GM06990 (cell line): Measurements from ENCODE around the gene HCN1.

ENCODE experiments used
- DNase-seq: peaks from one replicate; pipeline ENCODE4 v3.0.0-alpha.2; 2011; ENCODE audit not compliant: insufficient read length; ENCODE audit errors: extremely low read depth
- H3K27me3 ChIP-seq: replicated peaks from 2 replicates; pipeline ENCODE4 v1.6.0; 2011; ENCODE audit warnings: low read length; ENCODE audit not compliant: control insufficient read depth, insufficient read depth
- H3K36me3 ChIP-seq: 2 replicates; pipeline ENCODE4 v1.5.1; 2011; ENCODE audit warnings: low read length; ENCODE audit not compliant: control insufficient read depth, insufficient read depth
- H3K4me3 ChIP-seq: replicated peaks from 2 replicates; pipeline ENCODE4 v1.5.1; 2011; ENCODE audit warnings: low read depth, mild to moderate bottlenecking, control low read depth, low read length
- CTCF ChIP-seq: IDR thresholded peaks from 2 replicates; pipeline ENCODE4 v1.5.1; 2011; ENCODE audit warnings: low read length, control low read depth, mild to moderate bottlenecking, inconsistent platforms; ENCODE audit not compliant: insufficient read depth, poor library complexity, severe bottlenecking

HCN1 gene

GRCh38 chr5:45578270-45578669, 117.9 kb downstream of the HCN1 start:
- TF ChIP-seq CTCF, result no peak
- Histone ChIP-seq H3K4me3 (no peak overlapping the region), H3K27me3 (no peaks in the 10 kb centered on the region), H3K36me3 (no peaks in the 10 kb centered on the region)
- no peak for DNase-seq

DNA sequence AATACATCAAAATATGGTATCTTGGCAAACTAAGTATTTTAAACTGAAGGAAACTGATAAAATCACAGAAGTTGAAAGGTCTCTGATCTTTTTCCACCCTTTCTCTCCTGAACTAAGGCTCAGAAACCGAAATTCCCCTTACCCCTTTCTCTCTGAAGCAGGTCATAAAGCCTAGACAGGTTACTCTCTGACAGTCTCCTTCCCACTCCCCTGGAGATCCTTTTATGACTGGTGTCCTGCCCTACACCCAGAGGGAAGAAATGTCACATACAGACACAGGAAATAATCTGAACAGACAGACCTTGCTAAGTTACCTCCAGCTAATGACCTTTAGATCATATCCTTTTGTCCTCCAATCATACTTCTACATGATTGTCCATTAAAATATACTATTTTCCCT, 127.4 kb downstream of the HCN1 start:
- no peak overlapping the region for H3K4me3 ChIP-seq
- H3K27me3 ChIP-seq, result no peaks in the 10 kb centered on the region
- no peaks in the 10 kb centered on the region for H3K36me3 ChIP-seq
- no peak for TF ChIP-seq CTCF
- DNase-seq, result no peak

GRCh38 chr5:45542421-45542820, 153.8 kb downstream of the HCN1 start:
- TF ChIP-seq CTCF, result no peak

GRCh38 chr5:45533663-45534062, 162.5 kb downstream of the HCN1 start:
- DNase-seq, result no peak
- TF ChIP-seq CTCF, result no peak
- no peak overlapping the region for H3K4me3 ChIP-seq

More at GRCh38 chr5:45542421-45542820, 153.8 kb downstream of the HCN1 start:
- Histone ChIP-seq H3K4me3 (no peak overlapping the region), H3K36me3 (no peaks in the 10 kb centered on the region), H3K27me3 (no peaks in the 10 kb centered on the region)
- DNase-seq, result no peak

GRCh38 chr5:45532826-45533624, 163.2 kb downstream of the HCN1 start:
- no peaks in the 10 kb centered on the region for H3K27me3 ChIP-seq
- H3K36me3 ChIP-seq, result no peaks in the 10 kb centered on the region
- no peak for TF ChIP-seq CTCF
- H3K4me3 ChIP-seq, result no peak overlapping the region
- DNase-seq, result no peak

More at GRCh38 chr5:45533663-45534062, 162.5 kb downstream of the HCN1 start:
- Histone ChIP-seq H3K27me3 (no peaks in the 10 kb centered on the region), H3K36me3 (no peaks in the 10 kb centered on the region)
